ENCODE results near the gene AMDHD1. TPM values are rescaled to one million over a fixed set of nuclear protein-coding genes. Genes with fewer than 3 reads are reported as not detected.

The AMDHD1 gene
- total and polyA plus RNA-seq, 2 of the 8 experiments (the other 6 are each of a cell fraction or from before 2014, with no cell fraction given): 0.14 TPM; not detected in 1

GRCh38 chr12:95984682-95985081 is 41.6 kb downstream of the AMDHD1 start:
- Histone ChIP-seq H2BK120ac (replicated peaks; ENCODE audit: low read depth, low read length) (no peak overlapping the region), H2BK12ac (ENCODE audit: low read depth, low read length) (no peak overlapping the region), H3K36me3 (ENCODE audit: control insufficient read depth in 2 of 4, insufficient read depth in 4 of 4, low read length in 3 of 4) (no peaks in the 10 kb centered on the region), H4K5ac (ENCODE audit: insufficient read length, low read depth, low read length) (no peak overlapping the region), H3K23me2 (ENCODE audit: low read depth, low read length) (no peaks in the 10 kb centered on the region), H3K79me1 (ENCODE audit: low read depth, low read length) (no peaks in the 10 kb centered on the region), H3K9me3 (ENCODE audit: insufficient read depth in 2 of 2, low read depth in 1 of 2, low read length in 1 of 2) (no peaks in the 10 kb centered on the region), H3K4me3 (ENCODE audit: extremely low read depth in 1 of 4, insufficient read depth in 2 of 4, low read depth in 3 of 4, low read length in 4 of 4) (no peak overlapping the region), H3K4me1 (replicated peaks in 1 of 4; ENCODE audit: control insufficient read depth in 3 of 4, insufficient read depth in 4 of 4, low read length in 3 of 4) (peaks cover 0 to 8% (median 4%) of the 10 kb centered on the region in 4 experiments; a peak in 5 of 7 replicates), H3K27me3 (replicated peaks in 1 of 4; ENCODE audit: control insufficient read depth in 3 of 4, extremely low read depth in 1 of 4, insufficient read depth in 3 of 4, low read length in 3 of 4) (no peaks in the 10 kb centered on the region), H3K56ac (replicated peaks; ENCODE audit: insufficient read length, low read depth, low read length) (no peak overlapping the region), H3K79me2 (ENCODE audit: control insufficient read depth in 1 of 2, insufficient read depth in 2 of 2, low read length in 2 of 2) (no peaks in the 10 kb centered on the region), H3K18ac (ENCODE audit: extremely low read depth, low read length) (no peak overlapping the region), H2BK20ac (ENCODE audit: low read length) (no peak overlapping the region), H2BK15ac (ENCODE audit: low read length) (no peak overlapping the region), H3K27ac (ENCODE audit: low read depth, low read length) (no peak overlapping the region), H2AFZ (ENCODE audit: low read length) (no peak overlapping the region), H4K20me1 (replicated peaks in 1 of 2; ENCODE audit: control insufficient read depth in 1 of 2, insufficient read depth in 2 of 2, low read length in 2 of 2) (no peaks in the 10 kb centered on the region), H4K8ac (ENCODE audit: extremely low read depth, insufficient read depth, low read length) (no peak overlapping the region), H4K91ac (replicated peaks; ENCODE audit: insufficient read length, low read length) (no peak overlapping the region), H2BK5ac (ENCODE audit: low read depth, low read length) (no peak overlapping the region), H3K23ac (ENCODE audit: insufficient read length) (no peak overlapping the region), H3K4ac (replicated peaks; ENCODE audit: insufficient read length, low read depth, low read length) (no peak overlapping the region), H3K4me2 (ENCODE audit: insufficient read depth in 1 of 2, low read depth in 2 of 2, low read length in 2 of 2) (no peak overlapping the region), H3K14ac (ENCODE audit: insufficient read length) (no peak overlapping the region), H3K9ac (replicated peaks in 1 of 4; ENCODE audit: extremely low read depth in 1 of 4, low read depth in 3 of 4, low read length in 3 of 4) (no peak overlapping the region), H2AK5ac (ENCODE audit: low read depth, low read length) (no peak overlapping the region)
- WGBS, 2 experiments (ENCODE audit: extremely low coverage in 1 of 2, insufficient coverage in 1 of 2, insufficient read length in 1 of 2, insufficient replicate concordance in 2 of 2, low coverage in 1 of 2, low lambda C conversion rate in 2 of 2, missing lambda C conversion rate in 1 of 2): 96% methylated on average over 1 of the region's 1 CpG; no CpG with 5 or more reads in 1 of the 2 experiments
- CTCF ChIA-PET (ENCODE audit: partially characterized antibody): no interaction called here
- no peak for TF ChIP-seq YY1 (IDR thresholded peaks at IDR 0.05; ENCODE audit: low read depth, low read length)
- POLR2A ChIA-PET (ENCODE audit: partially characterized antibody): no interaction called here
- FAIRE-seq: no peak
- DNase-seq (ENCODE audit: low read depth in 1 of 2, low spot score in 2 of 2): no peak
